C4-2B (cell line): ENCODE data around the gene AMIGO3.
"Not testable (repeated sequence)": the region's sequence is repeated elsewhere in the genome, so short reads cannot be mapped to it uniquely, and the experiment has no call there.

ENCODE experiments used
- H3K27ac ChIP-seq: fragments of 450-650 bp; 2 replicates; pipeline ENCODE4 v1.5.1; 2017
- CTCF ChIP-seq: fragments of 450-650 bp; conservative IDR thresholded peaks from 2 replicates; pipeline ENCODE4 v1.5.1; 2017; ENCODE audit warnings: mild to moderate bottlenecking
- ZFX ChIP-seq: fragments of 450-650 bp; IDR thresholded peaks from 2 replicates; pipeline ENCODE4 v1.6.1; 2017

Gene AMIGO3

GRCh38 chr3:49686346-49686745, 33.1 kb downstream of the AMIGO3 start:
- H3K27ac ChIP-seq = not testable (repeated sequence)

DNA sequence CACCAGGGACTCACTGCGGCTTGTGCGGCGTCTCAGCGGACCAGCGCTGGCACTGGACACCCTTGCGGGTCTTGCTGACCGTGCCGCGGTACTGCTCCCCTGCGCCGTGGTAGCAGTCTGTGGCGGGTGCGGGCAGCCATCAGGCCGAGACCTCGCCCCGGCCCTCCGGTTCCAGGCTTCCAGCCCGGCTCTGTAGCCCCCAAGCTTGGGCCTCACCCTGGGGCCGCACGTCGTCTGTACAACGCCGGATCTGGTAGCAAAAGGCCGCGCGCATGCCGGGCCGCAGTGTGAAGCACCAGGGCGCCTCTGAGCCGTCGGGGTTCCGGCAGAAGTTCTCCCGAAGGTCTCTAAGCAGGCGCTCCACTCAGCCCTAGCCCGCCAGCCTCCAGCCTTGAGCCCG, 33.6 kb downstream of the AMIGO3 start:
- H3K27ac ChIP-seq = not testable (repeated sequence)

DNA sequence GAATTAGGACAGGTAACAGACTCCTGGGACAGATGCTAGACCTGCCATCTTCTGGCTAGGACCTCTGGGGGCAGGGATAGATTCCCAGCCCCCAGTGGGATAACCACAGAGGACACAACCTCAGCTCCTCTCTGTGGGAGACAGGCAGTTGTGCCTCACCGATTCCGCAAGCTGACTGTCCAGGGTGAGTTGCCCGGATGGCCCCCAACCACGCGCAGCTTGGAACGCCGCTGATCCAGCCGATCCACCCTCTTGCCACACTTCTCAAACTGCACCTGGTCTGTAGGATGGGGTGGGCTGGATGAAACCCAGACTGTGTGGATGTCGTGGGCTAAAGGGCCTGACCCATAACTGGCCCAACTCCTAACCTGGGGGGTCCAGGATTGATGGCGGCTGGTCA, 34.4 kb downstream of the AMIGO3 start:
- not testable (repeated sequence) for H3K27ac ChIP-seq

GRCh38 chr3:49684453-49684852, 35.0 kb downstream of the AMIGO3 start:
- not testable (repeated sequence) for H3K27ac ChIP-seq

GRCh38 chr3:49683162-49683561, 36.3 kb downstream of the AMIGO3 start:
- no peak overlapping the region for H3K27ac ChIP-seq
- TF ChIP-seq ZFX = no peak

GRCh38 chr3:49681543-49681942, 37.9 kb downstream of the AMIGO3 start:
- TF ChIP-seq CTCF (no peak), ZFX (no peak)
- H3K27ac ChIP-seq = no peak overlapping the region

- no peak overlapping the region for H3K27ac ChIP-seq
- TF ChIP-seq CTCF = no peak
- no peak for TF ChIP-seq ZFX
Measured at GRCh38 chr3:49681232-49681522, 38.3 kb downstream of the AMIGO3 start.

- TF ChIP-seq ZFX = no peak
- no peak for TF ChIP-seq CTCF
- H3K27ac ChIP-seq = no peak overlapping the region
Measured at GRCh38 chr3:49680493-49681231, 38.8 kb downstream of the AMIGO3 start.

GRCh38 chr3:49675912-49676311, 43.6 kb downstream of the AMIGO3 start:
- TF ChIP-seq ZFX (no peak), CTCF (no peak)
- H3K27ac ChIP-seq = no peak overlapping the region; the same call in 1 of the 2 replicates

GRCh38 chr3:49674497-49674983, 44.9 kb downstream of the AMIGO3 start:
- peak overlapping the region; percentile 97 for H3K27ac ChIP-seq
- TF ChIP-seq ZFX (peak; percentile 73; the same call in 1 of the 2 replicates), CTCF (no peak)
